Measurements from ENCODE around the gene LHFPL4.
"Not testable (repeated sequence)": the region's sequence is repeated elsewhere in the genome, so short reads cannot be mapped to it uniquely, and the experiment has no call there.

Gene LHFPL4

GRCh38 chr3:9534429-9534828, 19.2 kb downstream of the LHFPL4 start:
- DNase-seq = no peak

- no peak for DNase-seq
Measured at GRCh38 chr3:9525078-9525477, 28.5 kb downstream of the LHFPL4 start.

- no peak for DNase-seq
Measured at GRCh38 chr3:9514956-9515355, 38.7 kb downstream of the LHFPL4 start.

- DNase-seq = no peak
Measured at GRCh38 chr3:9514306-9514705, 39.3 kb downstream of the LHFPL4 start.

- no peak for DNase-seq
Measured at GRCh38 chr3:9512456-9513045, 41.1 kb downstream of the LHFPL4 start.

DNA sequence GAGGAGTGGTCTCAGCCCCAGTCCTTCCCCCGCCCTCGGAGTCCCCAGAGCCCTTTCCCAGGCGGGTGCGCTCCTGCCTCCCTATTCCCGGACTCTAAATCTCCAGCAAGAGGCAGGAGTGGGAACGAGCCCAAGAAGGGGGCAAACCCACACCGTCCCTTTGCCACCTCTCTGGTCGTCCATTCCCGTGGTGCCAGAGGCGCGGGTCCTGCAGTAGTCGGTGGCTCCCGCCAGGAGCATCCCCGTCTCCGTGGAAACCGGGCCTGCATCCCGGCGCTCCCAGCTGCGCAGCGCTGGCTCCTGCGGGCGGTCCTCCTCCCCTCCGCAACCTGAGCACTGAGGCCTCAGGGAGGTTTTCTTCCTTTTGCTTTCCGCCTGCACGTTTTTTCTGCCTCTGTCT, 44.8 kb downstream of the LHFPL4 start:
- no peak for DNase-seq

GRCh38 chr3:9507586-9508578, 45.7 kb downstream of the LHFPL4 start:
- DNase-seq = no peak

DNA sequence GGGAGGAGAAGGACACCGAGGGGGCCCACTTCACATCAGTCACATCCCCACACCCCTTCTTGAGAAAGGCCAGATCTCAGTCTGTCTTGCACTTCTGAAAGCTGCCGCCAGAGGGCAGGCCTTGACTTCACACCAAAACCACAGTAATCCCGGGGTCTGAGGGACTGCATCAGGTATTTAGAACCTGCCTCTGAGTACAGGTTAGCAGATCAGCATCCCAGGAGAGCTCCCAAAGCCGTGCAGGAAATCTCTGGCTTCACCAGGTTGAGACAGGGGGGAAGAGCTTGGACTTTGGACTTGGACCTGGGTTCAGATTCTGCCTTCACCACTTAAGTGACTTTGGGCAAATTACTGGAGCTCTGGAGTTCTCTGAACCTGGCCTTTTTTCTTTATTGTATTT, 50.3 kb downstream of the LHFPL4 start:
- DNase-seq = peak; percentile 82

DNA sequence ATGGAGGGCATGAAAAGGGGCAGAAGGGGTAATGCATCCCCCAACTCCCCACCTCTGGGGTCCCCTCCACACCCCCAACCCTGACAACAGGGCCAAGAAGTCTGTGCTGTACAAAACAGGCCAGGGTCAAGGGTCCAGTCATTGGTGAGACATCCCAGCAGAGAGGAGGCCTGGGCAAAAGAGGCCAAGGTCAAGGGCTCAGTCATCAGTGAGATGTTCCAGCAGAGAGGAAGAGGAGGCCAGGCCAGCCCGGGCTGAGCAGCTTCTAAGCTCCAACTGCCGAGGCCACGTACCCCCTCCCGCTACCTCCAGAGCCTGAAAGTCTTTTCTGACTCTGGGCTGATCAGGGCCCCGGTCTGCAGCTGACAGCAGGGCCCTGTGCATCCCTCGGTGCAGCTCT, 52.4 kb downstream of the LHFPL4 start:
- no peak for DNase-seq

GRCh38 chr3:9500108-9501050, 53.2 kb downstream of the LHFPL4 start:
- DNase-seq = peak; percentile 55

DNA sequence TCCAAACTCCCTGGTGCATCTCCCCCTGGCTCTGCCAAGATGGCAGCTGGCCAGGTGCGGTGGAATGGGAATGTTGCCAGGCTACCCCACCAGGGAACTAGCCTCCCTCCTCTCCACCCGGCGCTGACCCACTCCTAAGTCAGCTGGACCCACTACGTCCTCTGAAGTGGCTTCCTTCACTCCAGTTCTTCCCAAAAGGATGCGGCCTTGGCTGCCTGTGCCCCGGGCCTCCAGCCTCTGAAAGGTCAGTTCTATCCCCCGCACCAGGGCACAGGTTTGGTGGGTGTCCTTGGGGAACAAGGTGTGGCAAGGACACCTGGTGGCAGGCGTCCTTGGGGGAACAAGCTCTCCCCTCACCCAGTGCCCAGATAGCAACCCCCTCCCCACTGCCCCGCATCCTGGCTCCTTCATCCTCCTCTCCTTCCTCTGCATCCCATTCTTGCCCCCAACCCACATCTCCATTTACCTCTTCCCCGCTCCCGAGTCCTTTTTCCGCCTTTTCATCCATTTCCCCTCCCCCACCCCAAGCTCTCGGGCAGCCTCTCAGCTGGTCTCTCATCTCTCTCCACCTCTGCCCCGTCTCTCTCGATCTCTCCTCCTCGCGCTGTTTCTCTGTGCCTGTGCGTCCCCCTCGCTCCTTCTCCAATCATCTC, 54.0 kb downstream of the LHFPL4 start:
- no peak for DNase-seq

- no peak for DNase-seq
Measured at GRCh38 chr3:9498781-9499180, 54.8 kb downstream of the LHFPL4 start.

GRCh38 chr3:9497821-9498565, 55.6 kb downstream of the LHFPL4 start:
- DNase-seq = no peak

DNA sequence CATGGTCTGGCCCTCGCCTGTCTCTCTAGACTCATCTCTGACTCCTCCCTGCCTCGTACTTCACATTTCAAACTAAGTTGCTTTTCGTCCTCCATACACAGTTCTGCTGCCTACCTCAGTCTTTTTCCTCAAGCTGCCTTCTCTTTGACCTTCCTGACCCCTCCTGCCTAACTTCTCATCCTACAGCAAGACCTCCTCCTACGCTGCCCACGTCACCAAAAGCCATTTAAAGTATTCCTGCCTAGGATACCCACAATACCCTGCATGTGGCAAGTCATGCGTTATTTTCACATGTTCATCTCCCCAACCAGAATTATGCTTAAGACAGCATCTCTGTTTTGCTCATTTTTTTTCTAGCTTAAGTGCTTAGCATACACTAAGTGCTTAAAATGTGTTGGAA, 56.7 kb downstream of the LHFPL4 start:
- DNase-seq = no peak

GRCh38 chr3:9494036-9494435, 59.6 kb downstream of the LHFPL4 start:
- not testable (repeated sequence) for DNase-seq

DNA sequence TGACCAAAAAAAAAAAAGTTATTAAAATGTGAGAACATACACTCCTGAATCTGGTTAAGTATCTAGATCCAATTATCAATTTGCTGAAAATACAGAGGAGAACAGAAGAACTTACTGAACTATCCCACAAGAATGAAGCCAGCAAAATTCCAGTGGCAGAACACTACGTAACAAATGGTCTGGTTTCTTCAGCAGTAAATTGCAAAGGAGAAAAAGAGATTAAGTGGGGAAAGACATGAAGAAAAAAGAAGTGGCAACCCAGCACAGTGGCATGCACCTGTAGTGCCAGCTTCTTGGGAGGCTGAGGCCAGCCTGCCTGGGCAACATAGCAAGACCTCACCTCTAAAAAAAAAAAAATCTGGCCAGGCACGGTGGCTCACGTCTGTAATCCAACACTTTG, 62.1 kb downstream of the LHFPL4 start:
- no peak for DNase-seq

- DNase-seq = no peak
Measured at GRCh38 chr3:9485248-9485647, 68.4 kb downstream of the LHFPL4 start.

- DNase-seq = no peak
Measured at GRCh38 chr3:9480265-9480664, 73.4 kb downstream of the LHFPL4 start.

- no peak for DNase-seq
Measured at GRCh38 chr3:9476935-9477334, 76.7 kb downstream of the LHFPL4 start.

DNA sequence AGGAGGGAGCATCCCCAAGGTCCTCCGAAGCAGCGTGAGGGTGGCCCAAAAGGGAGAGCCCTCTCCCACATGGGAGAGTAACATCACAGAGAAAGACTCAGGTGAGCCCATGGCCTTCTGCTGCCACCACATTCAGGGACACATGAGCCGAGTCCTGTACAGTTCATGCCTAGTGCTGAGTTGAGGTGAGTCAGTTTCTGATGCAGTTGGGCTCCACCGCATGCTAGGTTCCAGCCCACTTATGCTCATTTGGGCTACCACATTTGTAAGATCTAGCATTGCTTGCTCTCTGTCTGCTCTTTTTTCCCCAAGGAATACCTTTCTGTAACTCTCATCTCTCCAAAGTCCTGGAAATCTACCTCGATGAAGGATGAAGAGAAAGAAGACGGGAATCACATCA, 79.1 kb downstream of the LHFPL4 start:
- DNase-seq = no peak

DNA sequence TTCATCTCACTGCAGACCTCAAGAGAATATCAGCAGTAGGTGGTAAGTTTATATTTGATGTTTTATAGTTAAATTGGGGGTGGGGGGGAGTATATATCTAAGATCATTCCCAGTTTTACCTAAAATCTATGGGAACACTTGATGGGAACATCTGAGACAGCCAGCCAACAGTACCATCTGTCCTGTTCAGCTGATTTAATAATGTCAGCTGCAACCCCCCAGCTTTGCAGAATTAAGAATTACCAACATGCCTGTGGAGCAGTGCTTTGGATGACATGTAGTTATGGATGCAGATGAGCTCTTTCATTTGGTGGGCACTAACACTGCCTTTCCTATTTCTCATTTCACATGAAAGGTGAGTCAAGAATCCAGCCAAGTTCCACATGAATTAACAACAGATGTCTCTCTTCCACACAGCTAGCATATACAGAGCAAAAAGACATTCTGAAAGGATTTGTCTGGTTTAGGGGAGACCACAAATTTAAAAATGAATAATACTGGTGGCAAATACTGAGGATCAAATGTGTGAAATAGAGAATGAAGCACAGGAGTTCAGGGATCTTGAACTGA, 80.0 kb downstream of the LHFPL4 start:
- DNase-seq = no peak

DNA sequence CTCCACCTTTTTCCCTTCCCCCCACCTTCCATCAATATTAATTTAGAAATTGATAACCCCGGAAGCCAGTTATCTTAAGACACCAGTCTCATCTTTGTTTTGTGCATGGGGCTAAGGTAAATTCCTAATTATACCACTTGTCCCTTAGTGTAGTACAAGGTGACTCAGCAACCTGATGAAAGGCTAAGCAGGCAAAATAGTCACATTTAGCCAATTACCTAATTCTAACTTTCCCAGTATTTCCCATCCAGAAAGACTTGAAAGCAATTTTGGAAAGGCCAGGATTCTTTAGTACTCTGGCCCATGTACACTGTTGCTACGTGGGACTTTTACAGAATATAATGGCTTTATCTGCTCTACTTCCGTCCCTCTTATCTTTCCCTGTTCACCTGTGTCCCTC, 83.6 kb downstream of the LHFPL4 start:
- DNase-seq = no peak

Measured in right forelimb (tissue), 1 donor.